HG03103 (cell line): ENCODE measurements around the gene AASDH.
"Not testable (repeated sequence)": the region's sequence is repeated elsewhere in the genome, so short reads cannot be mapped to it uniquely, and the experiment has no call there.

ENCODE experiments used
- ATAC-seq: cut with Tn5 transposase; IDR thresholded peaks from one replicate; pipeline ENCODE4 v1.9.1; 2021; ENCODE audit warnings: low read depth; ENCODE audit not compliant: unreplicated experiment

The AASDH gene

GRCh38 chr4:56405016-56405415 is 17.7 kb upstream of the AASDH start:
- no peak for ATAC-seq

GRCh38 chr4:56400560-56400959 is 13.3 kb upstream of the AASDH start:
- ATAC-seq, result no peak

- ATAC-seq, result no peak
Measured at GRCh38 chr4:56391270-56391669, 4.0 kb upstream of the AASDH start.

GRCh38 chr4:56389558-56389957 is 2.3 kb upstream of the AASDH start:
- no peak for ATAC-seq

GRCh38 chr4:56388306-56388705 is 1.0 kb upstream of the AASDH start:
- ATAC-seq, result no peak

DNA sequence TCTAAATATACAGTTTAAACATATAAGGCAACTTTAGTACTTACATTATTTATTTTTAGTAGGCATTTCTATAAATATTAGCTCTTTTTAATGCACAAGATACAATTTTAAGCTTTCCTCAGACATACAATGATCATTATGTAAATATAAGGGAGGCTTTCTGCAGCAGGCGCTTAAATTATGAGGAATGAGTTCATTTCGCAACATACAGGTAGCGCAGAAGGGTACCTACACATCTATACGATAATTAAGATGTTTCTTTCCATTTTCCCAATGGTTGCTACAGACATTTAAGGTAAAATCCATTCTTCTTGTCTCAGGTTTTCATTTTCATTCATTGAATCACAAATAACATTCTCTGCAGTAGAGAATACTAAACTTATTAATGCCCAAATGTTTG is 1.2 kb downstream of the AASDH start:
- no peak for ATAC-seq

DNA sequence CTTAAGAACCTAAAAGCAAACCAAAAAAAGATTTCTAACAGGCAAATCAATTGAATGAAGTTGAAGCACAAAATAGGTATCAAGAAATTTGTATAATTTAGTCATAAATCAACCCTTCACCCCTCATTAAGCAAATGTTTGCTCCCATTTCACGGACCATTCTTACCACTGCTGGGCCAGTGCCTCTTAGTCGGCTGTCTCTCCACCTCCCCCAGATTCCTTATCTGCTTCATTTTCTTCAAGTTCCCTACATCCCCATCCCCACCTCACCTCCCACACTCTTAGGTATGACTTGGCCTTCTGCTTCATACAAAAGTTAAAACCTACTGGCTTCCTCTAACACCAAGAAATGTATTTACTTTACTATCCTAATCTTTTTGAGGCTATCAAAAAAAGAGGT is 11.8 kb downstream of the AASDH start:
- no peak for ATAC-seq

- ATAC-seq, result no peak
Measured at GRCh38 chr4:56374956-56375355, 12.3 kb downstream of the AASDH start.

- ATAC-seq, result no peak
Measured at GRCh38 chr4:56372774-56373173, 14.5 kb downstream of the AASDH start.

- no peak for ATAC-seq
Measured at GRCh38 chr4:56371426-56372220, 15.7 kb downstream of the AASDH start.

GRCh38 chr4:56370377-56370776 is 16.9 kb downstream of the AASDH start:
- ATAC-seq, result no peak

DNA sequence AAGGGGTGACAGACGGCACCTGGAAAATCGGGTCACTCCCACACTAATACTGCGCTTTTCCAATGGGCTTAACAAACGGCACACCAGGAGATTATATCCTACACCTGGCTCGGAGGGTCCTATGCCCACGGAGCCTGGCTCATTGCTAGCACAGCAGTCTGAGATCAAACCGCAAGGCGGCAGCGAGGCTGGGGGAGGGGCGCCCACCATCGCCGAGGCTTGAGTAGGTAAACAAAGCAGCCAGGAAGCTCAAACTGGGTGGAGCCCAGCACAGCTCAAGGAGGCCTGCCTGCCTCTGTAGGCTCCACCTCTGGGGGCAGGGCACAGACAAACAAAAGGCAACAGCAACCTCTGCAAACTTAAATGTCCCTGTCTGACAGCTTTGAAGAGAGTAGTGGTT is 24.3 kb downstream of the AASDH start:
- not testable (repeated sequence) for ATAC-seq

DNA sequence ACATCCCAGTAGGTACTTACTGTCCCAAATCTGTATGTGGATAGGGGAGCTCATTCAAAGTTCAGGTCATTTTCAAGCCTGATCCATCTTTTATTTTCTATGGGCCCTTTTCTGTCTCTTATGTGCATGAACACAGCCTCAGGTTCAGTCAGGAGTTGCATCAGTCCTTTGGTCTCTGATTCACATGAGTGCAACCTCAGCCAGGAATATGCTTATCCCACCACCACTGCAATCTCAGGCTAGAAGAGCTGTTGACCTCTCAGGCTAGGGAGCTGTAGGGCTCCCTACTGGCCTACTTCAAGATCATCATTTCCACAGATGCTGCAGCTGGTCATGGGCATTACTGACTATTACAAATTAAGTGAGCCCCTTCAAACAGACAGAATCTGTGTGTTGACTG is 27.2 kb downstream of the AASDH start:
- no peak for ATAC-seq

- ATAC-seq, result no peak
Measured at GRCh38 chr4:56356650-56357049, 30.6 kb downstream of the AASDH start.

- no peak for ATAC-seq
Measured at GRCh38 chr4:56348576-56348975, 38.7 kb downstream of the AASDH start.

DNA sequence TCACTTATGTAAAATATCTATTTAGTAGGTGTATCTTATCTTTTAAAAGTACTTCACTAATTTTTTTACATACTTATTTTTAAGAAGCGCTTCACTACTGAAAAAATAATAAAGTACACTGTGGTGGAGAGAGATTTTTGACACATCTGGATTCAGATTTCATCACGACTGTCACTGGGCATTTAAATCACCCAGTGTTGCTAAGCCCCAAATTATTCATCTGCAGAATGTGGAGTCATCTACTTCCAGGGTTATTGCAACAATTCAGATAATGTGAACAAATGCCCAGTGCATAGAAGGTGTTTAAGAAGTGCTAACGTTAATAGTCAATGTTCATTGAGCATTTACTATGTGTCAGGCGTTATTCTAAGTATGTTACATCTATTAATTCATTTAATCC is 41.8 kb downstream of the AASDH start:
- no peak for ATAC-seq

DNA sequence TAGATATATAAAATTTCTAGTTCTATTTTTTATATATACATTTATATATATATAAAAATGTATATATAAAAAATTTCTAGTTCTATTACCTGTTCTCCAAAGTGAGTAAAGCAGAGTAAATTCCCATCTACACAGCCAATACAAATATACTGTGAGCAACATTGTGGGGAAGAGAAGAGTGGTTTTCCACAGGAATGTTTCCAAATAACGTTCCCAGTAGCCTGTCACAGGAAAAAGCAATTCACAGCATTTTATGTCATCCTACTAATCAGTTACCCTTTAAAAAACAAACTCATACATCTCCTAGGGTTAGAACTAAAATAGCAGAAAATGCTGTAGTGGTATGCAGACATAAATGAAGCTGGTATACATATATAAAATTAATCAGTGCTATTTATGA is 44.5 kb downstream of the AASDH start:
- ATAC-seq, result no peak

DNA sequence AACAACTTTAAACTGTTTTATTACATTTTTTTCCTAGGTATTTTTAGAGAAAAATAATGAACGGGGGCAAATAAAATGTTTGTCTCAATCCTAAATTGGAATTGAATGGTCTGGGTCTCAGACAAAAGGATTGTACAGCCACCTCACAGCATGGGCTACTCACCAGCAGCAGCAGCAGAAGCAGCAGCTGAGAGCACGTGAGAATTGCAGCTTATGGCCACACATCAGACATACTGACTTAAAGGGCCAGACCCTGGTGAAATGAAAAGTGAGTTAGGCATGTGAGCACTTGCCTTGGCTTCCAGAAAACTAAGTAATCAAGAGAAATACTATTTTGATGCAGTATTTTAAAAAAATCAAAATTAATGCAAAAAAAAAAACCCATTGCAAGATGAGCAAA is 56.6 kb downstream of the AASDH start:
- no peak for ATAC-seq

- ATAC-seq, result no peak
Measured at GRCh38 chr4:56326363-56326762, 60.9 kb downstream of the AASDH start.

DNA sequence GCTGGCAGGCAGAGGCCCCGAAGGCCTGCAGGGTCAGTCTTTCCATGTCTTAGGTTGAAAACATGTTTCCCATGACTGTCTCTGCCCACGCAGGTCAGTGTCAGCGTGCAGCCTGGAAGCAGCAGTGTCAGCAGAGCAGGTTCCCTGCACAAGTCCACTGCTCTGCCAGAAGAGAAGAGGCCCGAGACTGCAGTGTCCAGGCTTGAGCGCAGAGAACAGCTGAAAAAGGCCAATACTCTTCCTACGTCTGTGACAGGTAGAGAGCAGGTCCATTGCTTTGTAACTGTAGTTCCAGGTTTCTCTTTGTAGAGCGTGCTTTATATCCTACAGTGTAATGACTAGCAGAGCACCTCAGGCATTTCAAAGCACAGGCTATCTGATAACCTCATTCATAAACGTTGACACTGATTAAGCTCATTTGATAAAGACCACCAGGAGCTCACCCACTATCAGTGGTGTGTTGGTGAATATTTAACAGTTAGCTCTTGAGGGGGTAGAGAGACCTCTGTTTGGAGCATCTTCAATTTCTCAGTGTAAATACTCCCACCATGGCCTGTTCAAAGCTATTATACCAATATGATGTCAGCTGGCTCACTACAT is 63.2 kb downstream of the AASDH start:
- no peak for ATAC-seq

GRCh38 chr4:56323327-56323726 is 64.0 kb downstream of the AASDH start:
- ATAC-seq, result no peak

- ATAC-seq, result no peak
Measured at GRCh38 chr4:56321251-56321650, 66.0 kb downstream of the AASDH start.
